Pons (tissue), 1 donor: ENCODE results near the gene GRXCR2.
A peak's percentile ranks its signal among the peaks of the same experiment; 100 is the strongest.
"Not testable (repeated sequence)": the region's sequence is repeated elsewhere in the genome, so short reads cannot be mapped to it uniquely, and the experiment has no call there.

ENCODE experiments used
- DNase-seq: peaks from one replicate; pipeline ENCODE4 v3.0.0-alpha.2; 2016; ENCODE audit warnings: low spot score

GRXCR2 gene

GRCh38 chr5:145874765-145875164 lies 2.0 kb upstream of the GRXCR2 start:
- no peak for DNase-seq

DNA sequence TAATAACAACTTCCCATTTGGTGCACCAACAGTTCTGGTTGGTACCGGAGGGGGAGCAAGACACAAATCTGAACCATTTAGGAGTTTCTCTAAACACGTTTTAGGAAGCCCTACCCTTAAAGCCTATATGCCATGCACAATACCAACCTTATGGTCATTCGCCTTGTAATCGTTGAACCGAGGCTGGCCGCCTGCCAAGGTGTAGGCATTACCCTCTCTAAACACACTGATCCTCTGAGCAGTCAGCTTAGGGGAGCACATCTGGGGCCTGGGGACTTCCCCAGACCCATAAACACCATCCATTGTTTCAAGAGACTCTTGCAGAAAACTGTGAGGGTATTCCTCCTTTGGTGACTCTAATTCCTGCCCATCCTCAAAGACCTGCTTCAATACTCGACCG lies 328 bp downstream of the GRXCR2 start:
- DNase-seq: no peak

- DNase-seq: no peak
These were observed 3.1 kb downstream of the GRXCR2 start for GRCh38 chr5:145869753-145870152.

- DNase-seq: no peak
These were observed 5.0 kb downstream of the GRXCR2 start for GRCh38 chr5:145867806-145868205.

DNA sequence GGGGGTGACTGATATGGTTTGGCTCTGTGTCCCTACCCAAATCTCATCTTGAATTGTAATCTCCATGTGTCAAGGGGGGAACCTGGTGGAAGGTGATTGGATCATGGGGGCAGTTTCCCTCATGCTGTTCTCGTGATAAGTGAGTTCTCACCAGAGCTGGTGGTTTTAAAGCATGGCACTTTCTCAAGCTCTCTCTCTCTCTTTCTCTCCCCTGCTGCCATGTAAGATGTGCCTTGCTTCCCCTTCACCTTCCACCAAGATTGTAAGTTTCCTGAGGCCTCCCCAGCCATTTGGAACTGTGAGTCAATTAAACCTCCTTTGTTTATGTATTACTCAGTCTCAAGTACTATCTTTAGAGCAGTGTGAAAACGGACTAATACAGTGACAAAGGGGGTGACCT lies 8.4 kb downstream of the GRXCR2 start:
- DNase-seq: not testable (repeated sequence)

GRCh38 chr5:145863003-145863402 lies 9.8 kb downstream of the GRXCR2 start:
- DNase-seq: no peak

DNA sequence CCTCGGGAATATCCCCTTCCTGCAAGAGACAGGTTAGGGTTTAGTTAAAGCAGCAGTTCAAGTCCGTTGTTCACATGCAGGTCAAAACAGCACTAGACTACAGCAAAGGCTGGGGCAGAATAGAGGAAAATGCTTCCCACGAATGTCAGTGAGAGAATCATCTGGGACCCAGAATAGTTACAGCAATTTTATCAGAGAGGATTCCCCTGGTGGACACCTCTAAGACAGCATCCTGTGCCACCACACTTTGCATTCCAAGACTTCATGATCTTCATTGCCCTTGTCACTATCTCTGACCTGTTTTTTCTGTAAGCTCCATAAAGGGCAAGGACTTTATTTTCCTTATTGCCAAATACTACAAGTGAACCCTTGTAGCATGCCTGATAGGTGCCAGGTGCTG lies 12.9 kb downstream of the GRXCR2 start:
- DNase-seq: no peak

DNA sequence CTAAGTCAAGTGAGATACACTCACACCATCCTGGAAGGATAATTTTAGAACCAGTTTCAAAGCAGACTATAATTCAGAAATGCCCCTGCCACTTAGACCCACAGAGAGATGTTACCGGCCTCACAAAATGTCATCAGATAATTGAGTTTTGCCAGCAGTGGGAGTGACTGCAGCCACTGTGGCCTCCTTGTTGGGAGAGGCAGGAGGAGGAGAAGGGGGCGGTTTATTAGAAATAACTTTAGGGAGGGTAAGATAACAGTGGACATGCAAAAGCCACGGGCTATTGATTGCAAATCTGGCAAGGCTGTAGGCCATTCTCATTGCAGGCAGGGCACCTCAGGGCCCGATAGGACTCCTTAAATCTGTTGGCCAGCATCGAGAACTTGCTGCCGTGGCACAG lies 13.4 kb downstream of the GRXCR2 start:
- DNase-seq: no peak

- DNase-seq: no peak
These were observed 13.9 kb downstream of the GRXCR2 start for GRCh38 chr5:145858959-145859358.

GRCh38 chr5:145856285-145856818 lies 16.5 kb downstream of the GRXCR2 start:
- DNase-seq: peak; percentile 14

DNA sequence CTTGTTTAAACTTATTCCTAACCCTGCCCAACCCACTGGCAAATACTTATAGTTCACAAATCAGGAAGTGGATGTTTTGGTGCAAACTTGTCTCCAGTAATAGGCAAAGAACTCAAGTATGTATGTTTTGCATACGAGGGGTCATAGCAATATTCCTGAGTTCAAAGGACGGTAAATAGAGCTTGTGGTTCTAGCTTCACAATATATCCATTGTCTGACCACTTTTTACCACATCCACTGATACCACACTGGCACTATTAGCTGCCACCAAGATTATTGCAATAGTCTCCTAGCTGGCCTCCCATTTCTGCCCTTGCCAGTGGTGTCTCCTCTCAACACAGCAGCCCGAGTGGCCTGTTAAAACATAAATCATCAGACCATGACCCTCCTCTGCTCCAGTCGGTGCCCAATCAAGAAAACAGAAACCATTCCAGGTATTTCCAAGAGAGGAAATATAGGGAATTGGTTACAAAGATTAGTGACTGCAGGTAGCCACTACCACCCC lies 17.0 kb downstream of the GRXCR2 start:
- no peak for DNase-seq

- no peak for DNase-seq
These were observed 18.1 kb downstream of the GRXCR2 start for GRCh38 chr5:145854651-145855258.

- no peak for DNase-seq
These were observed 18.9 kb downstream of the GRXCR2 start for GRCh38 chr5:145853781-145854376.

- DNase-seq: no peak
These were observed 19.8 kb downstream of the GRXCR2 start for GRCh38 chr5:145852990-145853389.

- DNase-seq: no peak
These were observed 24.0 kb downstream of the GRXCR2 start for GRCh38 chr5:145848854-145849253.

DNA sequence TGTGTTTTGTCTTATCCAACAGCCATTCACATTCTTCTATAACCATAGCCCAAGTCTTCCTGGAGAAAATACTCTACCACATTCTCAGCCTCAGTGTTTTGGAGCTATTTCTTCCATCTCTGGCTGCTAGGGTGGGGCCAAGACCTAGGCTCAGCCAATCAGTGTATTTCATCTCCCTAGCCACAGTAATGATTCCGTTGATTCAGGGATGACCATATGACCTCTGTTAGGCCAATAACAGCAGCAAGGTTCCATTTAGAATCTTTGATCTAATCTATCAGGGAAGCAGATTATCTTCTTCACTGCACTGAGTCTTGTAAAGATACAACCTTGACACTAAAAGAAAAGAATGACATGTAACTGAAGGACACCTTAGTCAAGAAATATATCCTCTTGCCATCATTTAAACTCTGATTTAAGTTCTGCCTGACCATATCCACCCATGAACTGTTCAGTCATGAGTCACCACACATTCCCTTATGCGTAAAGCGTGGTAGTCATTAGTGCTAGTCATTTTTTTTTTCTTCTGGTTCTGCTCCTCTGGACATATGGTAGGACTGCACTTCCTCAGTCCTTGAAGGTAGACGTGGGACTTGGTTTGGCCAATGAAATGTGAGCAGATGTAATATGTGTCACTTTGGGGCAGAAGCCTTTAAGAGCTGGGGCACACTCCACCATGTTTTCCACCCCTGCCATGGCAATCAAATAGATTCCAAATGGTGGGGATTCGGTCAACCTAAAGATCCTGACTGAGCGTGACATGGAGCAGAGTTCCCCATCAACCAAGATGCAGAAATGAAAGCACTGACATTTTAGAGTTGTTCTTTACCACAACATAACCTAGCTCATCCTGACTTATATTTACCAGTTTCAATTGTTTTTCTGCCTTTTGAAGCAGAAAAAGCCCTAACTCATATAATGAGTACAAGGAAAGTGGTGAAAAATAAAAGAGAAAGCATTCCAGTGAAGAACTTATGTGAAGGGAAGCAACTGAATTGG lies 25.0 kb downstream of the GRXCR2 start:
- DNase-seq: no peak

DNA sequence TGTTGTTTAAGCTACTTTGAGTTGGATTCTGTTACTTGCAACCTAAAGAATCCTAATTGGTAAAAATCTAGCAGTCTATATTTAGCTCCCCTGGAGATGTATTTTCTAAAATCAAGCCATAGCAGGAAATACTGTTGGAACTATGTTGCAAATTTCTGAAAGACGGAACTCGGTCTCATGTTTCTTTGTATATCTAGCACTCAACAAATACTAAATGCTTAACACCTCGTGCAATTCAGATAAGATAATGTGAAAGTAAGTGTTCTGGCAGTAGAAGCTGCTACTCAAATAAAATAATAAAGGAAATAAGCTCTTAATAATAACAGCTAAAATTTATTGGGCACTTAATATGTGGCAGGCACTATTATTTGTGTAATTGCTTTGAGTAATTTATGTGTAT lies 26.7 kb downstream of the GRXCR2 start:
- no peak for DNase-seq

DNA sequence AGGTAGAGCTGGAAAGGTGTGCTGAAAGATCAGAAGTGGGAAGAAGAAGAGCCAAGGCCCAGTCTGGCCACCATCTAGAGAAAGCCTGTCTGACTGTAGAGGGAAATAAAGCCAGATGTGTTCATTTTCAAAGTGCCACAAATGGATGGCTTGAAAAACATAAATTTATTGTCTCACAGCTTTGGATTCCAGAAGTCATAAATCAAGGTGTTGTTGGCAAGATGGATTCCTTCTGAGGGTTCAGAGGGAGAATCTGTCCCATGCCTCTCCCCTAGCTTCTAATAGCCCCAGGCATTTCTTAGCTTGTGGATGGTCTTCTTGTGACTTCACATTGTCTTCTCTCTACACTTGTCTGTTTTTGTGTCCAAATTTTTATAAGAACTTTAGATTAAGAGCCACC lies 31.5 kb downstream of the GRXCR2 start:
- DNase-seq: no peak

GRCh38 chr5:145840458-145841132 lies 32.2 kb downstream of the GRXCR2 start:
- DNase-seq: no peak

GRCh38 chr5:145838276-145838675 lies 34.5 kb downstream of the GRXCR2 start:
- DNase-seq: no peak

- DNase-seq: not testable (repeated sequence)
These were observed 36.6 kb downstream of the GRXCR2 start for GRCh38 chr5:145836241-145836640.

DNA sequence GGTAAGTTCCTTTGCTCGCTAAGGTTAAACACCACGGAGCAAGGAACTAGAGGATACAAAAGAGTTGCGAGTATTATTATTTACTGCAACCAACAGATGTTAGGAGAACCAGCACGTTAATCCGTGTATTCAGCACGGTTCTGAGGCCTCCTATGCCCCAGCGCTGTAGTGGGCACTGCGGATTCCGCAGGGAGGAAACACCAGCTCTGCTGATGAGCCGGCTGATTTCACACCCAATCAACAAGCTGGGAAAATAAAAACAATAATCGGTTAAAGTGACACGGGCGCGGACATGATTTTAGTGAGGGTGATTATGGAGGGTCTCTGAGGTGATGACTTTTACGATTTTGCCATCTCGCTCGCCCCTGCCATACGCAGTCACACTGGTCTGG lies 37.0 kb downstream of the GRXCR2 start:
- DNase-seq: no peak
